Activated CD4-positive, alpha-beta T cell treated with anti-CD3 and anti-CD28 coated beads for 24 hours (primary cell): ENCODE results near the gene APCDD1L.

Experiments
- DNase-seq, 2 donors: peaks; one replicate each; pipeline ENCODE4 v3.0.0-alpha.2; 2020; ENCODE audit warnings: low read depth in 2 of 2

The APCDD1L gene

GRCh38 chr20:58545565-58546415, 30.6 kb upstream of the APCDD1L start:
- DNase-seq = no peak

GRCh38 chr20:58544891-58545290, 29.7 kb upstream of the APCDD1L start:
- no peak for DNase-seq

GRCh38 chr20:58544286-58544685, 29.1 kb upstream of the APCDD1L start:
- no peak for DNase-seq

GRCh38 chr20:58543274-58543673, 28.1 kb upstream of the APCDD1L start:
- no peak for DNase-seq

- DNase-seq = no peak
Measured at GRCh38 chr20:58542411-58543095, 27.4 kb upstream of the APCDD1L start.

- DNase-seq = peak; percentile 6 to 20
Measured at GRCh38 chr20:58542034-58542410, 26.8 kb upstream of the APCDD1L start.

- DNase-seq = no peak
Measured at GRCh38 chr20:58538752-58539151, 23.6 kb upstream of the APCDD1L start.

- no peak for DNase-seq
Measured at GRCh38 chr20:58537831-58538230, 22.6 kb upstream of the APCDD1L start.

GRCh38 chr20:58536289-58536688, 21.1 kb upstream of the APCDD1L start:
- no peak for DNase-seq

GRCh38 chr20:58531657-58532056, 16.5 kb upstream of the APCDD1L start:
- no peak for DNase-seq

- no peak for DNase-seq
Measured at GRCh38 chr20:58531063-58531462, 15.9 kb upstream of the APCDD1L start.

- DNase-seq = no peak
Measured at GRCh38 chr20:58528412-58528811, 13.2 kb upstream of the APCDD1L start.

GRCh38 chr20:58526411-58526810, 11.2 kb upstream of the APCDD1L start:
- no peak for DNase-seq

- no peak for DNase-seq
Measured at GRCh38 chr20:58524814-58525213, 9.6 kb upstream of the APCDD1L start.

- DNase-seq = no peak
Measured at GRCh38 chr20:58523971-58524315, 8.7 kb upstream of the APCDD1L start.

GRCh38 chr20:58523072-58523970, 8.1 kb upstream of the APCDD1L start:
- no peak for DNase-seq

GRCh38 chr20:58522666-58523065, 7.5 kb upstream of the APCDD1L start:
- DNase-seq = no peak

GRCh38 chr20:58521763-58522162, 6.6 kb upstream of the APCDD1L start:
- no peak for DNase-seq

GRCh38 chr20:58519940-58520712, 4.9 kb upstream of the APCDD1L start:
- no peak for DNase-seq

GRCh38 chr20:58518896-58519593, 3.8 kb upstream of the APCDD1L start:
- DNase-seq = no peak

GRCh38 chr20:58518387-58518786, 3.2 kb upstream of the APCDD1L start:
- DNase-seq = no peak
